C4-2B (cell line): ENCODE measurements around the gene CFAP410.

Source experiments
- ZFX ChIP-seq: fragments of 450-650 bp; IDR thresholded peaks from 2 replicates; pipeline ENCODE4 v1.6.1; 2017
- TF ChIP-seq, protein P1 (sequence below): fragments of 450-650 bp; conservative IDR thresholded peaks from 2 replicates; pipeline ENCODE4 v1.5.1; 2017; ENCODE audit warnings: mild to moderate bottlenecking

DNA sequence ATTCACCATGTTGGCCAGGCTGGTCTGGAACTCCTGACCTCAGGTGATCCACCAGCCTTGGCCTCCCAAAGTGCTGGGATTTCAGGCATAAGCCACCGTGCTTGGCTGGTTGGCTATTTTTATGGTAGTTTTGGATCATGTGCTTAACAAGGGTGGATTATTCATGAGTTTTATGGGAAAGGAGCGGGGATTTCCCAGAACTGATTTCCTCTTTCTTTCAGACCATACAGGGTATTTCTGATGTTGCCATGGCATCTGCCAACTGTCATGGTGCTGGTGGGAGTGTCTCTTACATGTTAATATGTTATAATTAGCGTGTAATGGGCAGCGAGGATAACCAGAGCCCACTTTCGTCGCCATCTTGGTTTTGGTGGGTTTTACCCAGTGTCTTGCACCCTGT is 17.4 kb upstream of the CFAP410 start:
- TF ChIP-seq, protein P1, sequence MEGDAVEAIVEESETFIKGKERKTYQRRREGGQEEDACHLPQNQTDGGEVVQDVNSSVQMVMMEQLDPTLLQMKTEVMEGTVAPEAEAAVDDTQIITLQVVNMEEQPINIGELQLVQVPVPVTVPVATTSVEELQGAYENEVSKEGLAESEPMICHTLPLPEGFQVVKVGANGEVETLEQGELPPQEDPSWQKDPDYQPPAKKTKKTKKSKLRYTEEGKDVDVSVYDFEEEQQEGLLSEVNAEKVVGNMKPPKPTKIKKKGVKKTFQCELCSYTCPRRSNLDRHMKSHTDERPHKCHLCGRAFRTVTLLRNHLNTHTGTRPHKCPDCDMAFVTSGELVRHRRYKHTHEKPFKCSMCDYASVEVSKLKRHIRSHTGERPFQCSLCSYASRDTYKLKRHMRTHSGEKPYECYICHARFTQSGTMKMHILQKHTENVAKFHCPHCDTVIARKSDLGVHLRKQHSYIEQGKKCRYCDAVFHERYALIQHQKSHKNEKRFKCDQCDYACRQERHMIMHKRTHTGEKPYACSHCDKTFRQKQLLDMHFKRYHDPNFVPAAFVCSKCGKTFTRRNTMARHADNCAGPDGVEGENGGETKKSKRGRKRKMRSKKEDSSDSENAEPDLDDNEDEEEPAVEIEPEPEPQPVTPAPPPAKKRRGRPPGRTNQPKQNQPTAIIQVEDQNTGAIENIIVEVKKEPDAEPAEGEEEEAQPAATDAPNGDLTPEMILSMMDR = no peak
- no peak for TF ChIP-seq ZFX
